22Rv1 (cell line): ENCODE measurements around the gene CEP192.
"Not testable (repeated sequence)": the region's sequence is repeated elsewhere in the genome, so short reads cannot be mapped to it uniquely, and the experiment has no call there.

Experiments used
- H3K27ac ChIP-seq: fragments of 450-650 bp; 2 replicates; pipeline ENCODE4 v1.5.1; 2017
- CTCF ChIP-seq: fragments of 450-650 bp; IDR thresholded peaks from 2 replicates; pipeline ENCODE4 v1.5.1; 2017; ENCODE audit warnings: mild to moderate bottlenecking
- ZFX ChIP-seq: fragments of 450-650 bp; IDR thresholded peaks from 2 replicates; pipeline ENCODE4 v1.6.1; 2017; ENCODE audit warnings: antibody characterized with exemption, borderline replicate concordance

The CEP192 gene

DNA sequence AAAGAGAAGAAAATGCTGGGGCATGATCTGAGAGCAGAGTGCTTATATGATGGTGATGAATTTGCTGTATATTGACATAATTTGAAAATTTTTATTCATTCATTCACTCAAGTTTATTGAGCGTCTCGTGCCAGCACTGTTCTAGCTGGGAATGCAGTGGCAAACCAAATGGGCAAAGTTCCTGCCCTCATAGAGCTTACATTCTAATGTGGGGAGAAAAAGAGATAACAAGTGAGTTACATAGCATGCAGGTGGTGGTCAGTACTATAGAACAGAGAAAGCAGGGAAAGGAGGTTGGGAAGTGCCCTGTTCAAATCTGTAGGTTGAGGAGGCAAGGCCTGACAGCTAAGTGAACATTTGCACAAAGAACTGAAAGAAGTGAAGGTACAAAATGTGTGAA is 4.3 kb downstream of the CEP192 start:
- TF ChIP-seq CTCF (no peak), ZFX (no peak)

GRCh38 chr18:12995952-12996477 is 4.9 kb downstream of the CEP192 start:
- no peak overlapping the region for H3K27ac ChIP-seq
- TF ChIP-seq ZFX (no peak), CTCF (no peak)

More for the DNA sequence above, 4.3 kb downstream of the CEP192 start:
- H3K27ac ChIP-seq: no peak overlapping the region

- H3K27ac ChIP-seq: no peak overlapping the region
- no peak for TF ChIP-seq CTCF
- TF ChIP-seq ZFX: no peak
These were observed 5.6 kb downstream of the CEP192 start for GRCh38 chr18:12996661-12997292.

DNA sequence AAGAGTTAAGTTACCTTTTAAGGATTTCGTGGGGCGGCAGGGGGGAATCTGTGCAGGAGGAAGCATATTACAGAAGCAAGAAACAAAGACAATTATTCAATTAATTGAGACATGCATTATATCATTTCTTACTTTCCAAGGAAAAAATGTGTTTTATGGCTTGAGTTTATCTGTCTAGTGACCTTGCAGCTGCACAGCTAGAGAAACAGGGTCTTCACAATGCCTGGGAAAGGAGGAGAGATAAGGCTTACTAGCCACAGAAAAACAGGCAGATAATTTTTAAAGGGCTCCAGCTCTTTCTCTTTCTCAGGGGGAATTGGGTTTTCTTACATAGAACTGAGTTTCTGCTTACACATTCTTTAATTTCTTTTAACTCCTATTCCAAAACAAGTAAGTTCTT is 6.2 kb downstream of the CEP192 start:
- not testable (repeated sequence) for H3K27ac ChIP-seq

GRCh38 chr18:12998332-12999060 is 7.3 kb downstream of the CEP192 start:
- TF ChIP-seq ZFX (no peak), CTCF (no peak)
- H3K27ac ChIP-seq: peak overlapping the region; percentile 35; the same call in 1 of the 2 replicates

GRCh38 chr18:13003466-13003896 is 12.3 kb downstream of the CEP192 start:
- TF ChIP-seq CTCF (peak; percentile 63), ZFX (no peak)
- H3K27ac ChIP-seq: no peak overlapping the region

GRCh38 chr18:13004396-13004795 is 13.2 kb downstream of the CEP192 start:
- no peak for TF ChIP-seq ZFX
- no peak for TF ChIP-seq CTCF

More at GRCh38 chr18:13004396-13004795, 13.2 kb downstream of the CEP192 start:
- H3K27ac ChIP-seq: no peak overlapping the region
